Cardiac fibroblast (primary cell): ENCODE data around the gene ZNF569.
"Not testable (repeated sequence)": the region's sequence is repeated elsewhere in the genome, so short reads cannot be mapped to it uniquely, and the experiment has no call there.

ENCODE experiments used
- DNase-seq, 2 donors: peaks; one replicate each; pipeline versions ENCODE4 v3.0.0 to v3.0.0-alpha.2; 2010; ENCODE audit warnings: low read depth in 2 of 2
- H3K4me3 ChIP-seq, 2 donors: replicated peaks in 1 of 2; 1 replicate in 1 of 2; 2 replicates in 1 of 2; pipeline ENCODE4 v1.5.1; 2011; ENCODE audit warnings: low read depth in 2 of 2, low read length in 2 of 2, mild to moderate bottlenecking in 2 of 2, moderate library complexity in 1 of 2
- TF ChIP-seq, protein P1 (sequence below): IDR thresholded peaks from one replicate; pipeline ENCODE4 v1.5.1; 2011; ENCODE audit warnings: low read depth, mild to moderate bottlenecking, low read length, inconsistent platforms

Gene ZNF569

DNA sequence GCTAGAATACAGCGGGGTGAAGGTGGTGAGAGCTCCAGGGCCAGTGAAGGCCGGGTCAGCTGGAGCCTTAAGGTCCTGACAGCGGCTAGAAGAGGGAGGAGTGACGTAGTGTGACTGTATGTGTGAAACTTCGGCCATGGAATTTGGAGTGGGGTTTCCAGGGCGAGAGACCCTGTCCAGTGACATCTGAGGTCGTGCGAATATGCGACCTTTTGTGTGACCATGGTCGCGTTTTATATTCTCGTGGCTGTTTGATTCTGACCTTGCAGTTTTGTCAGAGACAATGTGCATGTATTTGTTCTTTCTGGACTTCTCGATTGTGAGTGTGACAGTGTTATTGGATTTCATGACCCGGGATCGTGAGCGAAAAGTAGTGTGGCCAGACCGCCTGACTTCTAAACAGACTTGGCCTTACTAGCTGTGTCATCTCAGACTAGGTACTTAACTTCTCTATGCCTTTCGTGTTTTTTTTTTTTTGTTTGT, 405 bp upstream of the ZNF569 start:
- no peak for DNase-seq
- H3K4me3 ChIP-seq = peak overlapping the region; percentile 88 to 95
- TF ChIP-seq, protein P1, sequence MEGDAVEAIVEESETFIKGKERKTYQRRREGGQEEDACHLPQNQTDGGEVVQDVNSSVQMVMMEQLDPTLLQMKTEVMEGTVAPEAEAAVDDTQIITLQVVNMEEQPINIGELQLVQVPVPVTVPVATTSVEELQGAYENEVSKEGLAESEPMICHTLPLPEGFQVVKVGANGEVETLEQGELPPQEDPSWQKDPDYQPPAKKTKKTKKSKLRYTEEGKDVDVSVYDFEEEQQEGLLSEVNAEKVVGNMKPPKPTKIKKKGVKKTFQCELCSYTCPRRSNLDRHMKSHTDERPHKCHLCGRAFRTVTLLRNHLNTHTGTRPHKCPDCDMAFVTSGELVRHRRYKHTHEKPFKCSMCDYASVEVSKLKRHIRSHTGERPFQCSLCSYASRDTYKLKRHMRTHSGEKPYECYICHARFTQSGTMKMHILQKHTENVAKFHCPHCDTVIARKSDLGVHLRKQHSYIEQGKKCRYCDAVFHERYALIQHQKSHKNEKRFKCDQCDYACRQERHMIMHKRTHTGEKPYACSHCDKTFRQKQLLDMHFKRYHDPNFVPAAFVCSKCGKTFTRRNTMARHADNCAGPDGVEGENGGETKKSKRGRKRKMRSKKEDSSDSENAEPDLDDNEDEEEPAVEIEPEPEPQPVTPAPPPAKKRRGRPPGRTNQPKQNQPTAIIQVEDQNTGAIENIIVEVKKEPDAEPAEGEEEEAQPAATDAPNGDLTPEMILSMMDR = no peak

DNA sequence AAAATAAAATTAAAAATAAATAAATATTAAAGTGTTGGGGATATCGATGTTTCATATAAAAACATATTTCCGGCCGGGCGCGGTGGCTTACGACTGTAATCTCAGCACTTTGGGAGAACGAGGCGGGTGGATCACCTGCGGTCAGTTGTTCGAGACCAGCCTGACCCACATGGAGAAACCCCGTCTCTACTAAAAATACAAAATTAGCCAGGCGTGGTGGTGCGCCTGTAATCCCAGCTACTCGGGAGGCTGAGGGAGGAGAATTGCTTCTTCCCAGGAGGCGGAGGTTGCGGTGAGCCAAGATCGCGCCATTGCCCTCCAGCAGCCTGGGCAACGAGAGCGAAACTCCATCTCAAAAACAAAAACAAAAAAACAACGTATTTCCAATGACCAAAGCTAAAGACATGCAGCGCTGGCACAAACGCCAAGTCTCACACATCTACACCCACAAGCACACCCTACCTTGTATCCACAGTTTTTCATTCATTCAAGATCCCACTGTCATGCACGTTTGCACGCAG, 907 bp downstream of the ZNF569 start:
- DNase-seq = peak in 1 of 2 donors; percentile 57
- peak overlapping the region; percentile 88 to 95 for H3K4me3 ChIP-seq
- TF ChIP-seq, protein P1 = no peak

DNA sequence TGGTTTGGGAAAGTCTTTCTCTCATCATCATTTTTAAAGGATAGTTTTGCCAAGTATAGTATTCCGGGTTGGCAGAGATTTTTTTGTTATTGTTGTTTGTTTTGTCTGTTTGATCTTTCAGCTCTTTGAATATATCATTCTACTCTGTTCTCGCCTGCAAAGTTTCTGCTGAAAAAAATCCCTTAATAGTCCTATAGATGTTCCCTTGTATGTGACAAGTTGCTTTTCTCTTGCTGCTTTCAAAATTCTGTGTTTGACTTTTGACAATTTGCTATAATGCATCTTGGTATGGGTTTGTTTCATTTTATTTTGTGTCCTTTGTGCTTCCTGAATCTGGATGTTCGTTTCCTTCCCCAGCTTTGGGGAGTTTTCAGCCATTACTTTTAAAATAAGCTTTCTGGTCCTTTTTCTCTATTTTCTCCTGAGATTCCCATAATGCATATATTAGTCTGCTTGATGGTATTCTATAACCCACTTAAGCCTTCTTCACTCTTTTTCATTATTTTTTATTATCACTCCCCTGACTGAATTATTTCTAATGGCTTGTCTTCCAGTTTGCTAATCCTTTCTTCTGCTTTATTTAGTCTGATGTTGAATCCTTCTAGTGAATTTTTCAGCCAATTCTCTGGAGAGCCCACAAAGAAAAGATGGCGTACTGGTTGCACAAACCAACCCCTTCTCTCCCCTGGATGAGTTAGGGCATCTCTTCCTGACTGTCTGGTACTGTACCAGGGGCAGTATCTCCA, 14.6 kb downstream of the ZNF569 start:
- no peak overlapping the region for H3K4me3 ChIP-seq
- TF ChIP-seq, protein P1 = no peak
- DNase-seq = no peak

DNA sequence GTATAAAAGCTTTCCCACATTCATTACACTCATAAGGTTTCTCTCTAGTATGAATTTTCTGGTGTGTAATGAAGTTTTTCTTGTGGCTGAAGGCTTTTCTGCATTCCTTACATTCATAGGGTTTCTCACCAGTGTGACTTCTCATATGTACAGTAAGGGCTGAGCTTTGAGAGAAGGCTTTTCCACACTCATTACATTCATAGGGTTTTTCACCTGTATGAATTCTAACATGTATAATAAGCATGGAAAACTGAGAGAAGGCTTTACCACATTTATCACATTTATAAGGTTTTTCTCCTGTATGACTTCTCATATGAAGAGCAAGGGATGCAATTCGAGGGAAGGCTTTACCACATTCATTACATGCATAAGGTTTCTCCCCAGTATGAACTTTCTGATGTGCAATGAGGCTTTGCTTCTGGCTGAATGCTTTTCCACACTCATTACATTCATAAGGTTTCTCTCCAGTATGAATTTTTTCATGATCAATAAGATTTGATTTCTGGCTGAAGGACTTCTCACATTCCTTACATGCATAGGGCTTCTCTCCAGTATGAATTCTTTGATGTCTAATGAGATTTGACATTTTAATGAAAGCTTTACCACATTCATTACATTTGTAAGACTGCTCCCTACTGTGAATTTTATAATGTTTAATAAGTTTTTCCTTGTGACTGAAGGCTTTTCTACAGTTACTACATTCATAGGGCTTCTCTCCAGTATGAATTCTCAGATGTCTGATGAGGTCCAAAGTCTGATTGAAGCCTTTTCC, 53.7 kb downstream of the ZNF569 start:
- TF ChIP-seq, protein P1 = no peak
- H3K4me3 ChIP-seq = no peak overlapping the region
- peak in 1 of 2 donors; percentile 34 for DNase-seq

DNA sequence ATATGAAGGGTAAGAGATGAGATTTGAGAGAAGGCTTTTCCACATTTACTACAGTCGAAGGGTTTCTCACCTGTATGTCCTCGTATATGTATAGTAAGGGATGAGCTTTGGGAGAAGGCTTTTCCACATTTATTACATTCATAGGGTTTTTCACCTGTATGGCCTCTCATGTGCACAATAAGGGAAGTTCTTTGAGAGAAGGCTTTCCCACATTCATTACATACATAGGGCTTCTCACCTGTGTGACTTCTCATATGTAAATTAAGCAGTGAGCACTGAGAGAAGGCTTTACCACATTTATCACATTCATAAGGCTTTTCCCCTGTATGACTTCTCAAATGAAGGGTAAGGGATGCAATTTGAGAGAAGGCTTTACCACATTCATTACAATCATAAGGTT, 54.5 kb downstream of the ZNF569 start:
- TF ChIP-seq, protein P1 = no peak
- DNase-seq = peak in 1 of 2 donors; percentile 1
- no peak overlapping the region for H3K4me3 ChIP-seq

DNA sequence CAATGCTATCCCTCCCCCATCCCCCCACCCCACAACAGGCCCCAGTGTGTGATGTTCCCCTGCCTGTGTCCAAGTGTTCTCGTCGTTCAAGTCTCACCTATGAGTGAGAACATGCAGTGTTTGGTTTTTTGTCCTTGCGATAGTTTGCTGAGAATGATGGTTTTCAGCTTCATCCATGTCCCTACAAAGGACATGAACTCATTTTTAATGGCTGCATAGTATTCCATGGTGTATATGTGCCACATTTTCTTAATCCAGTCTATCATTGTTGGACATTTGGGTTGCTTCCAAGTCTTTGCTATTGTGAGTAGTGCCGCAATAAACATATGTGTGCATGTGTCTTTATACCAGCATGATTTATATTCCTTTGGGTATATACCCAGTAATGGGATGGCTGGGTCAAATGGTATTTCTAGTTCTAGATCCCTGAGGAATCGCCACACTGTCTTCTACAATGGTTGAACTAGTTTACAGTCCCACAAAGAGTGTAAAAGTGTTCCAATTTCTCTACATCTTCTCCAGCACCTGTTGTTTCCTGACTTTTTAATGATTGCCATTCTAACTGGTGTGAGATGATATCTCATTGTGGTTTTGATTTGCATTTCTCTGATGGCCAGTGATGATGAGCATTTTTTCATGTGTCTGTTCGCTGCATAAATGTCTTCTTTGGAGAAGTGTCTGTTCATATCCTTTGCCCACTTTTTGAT, 61.0 kb downstream of the ZNF569 start:
- H3K4me3 ChIP-seq, DNase-seq: not testable (repeated sequence)
